Smooth muscle cell (in vitro differentiated cells): Measurements from ENCODE around the gene QKI. TPM values are rescaled to one million over a fixed set of nuclear protein-coding genes. Genes with fewer than 3 reads are reported as not detected.

Experiments
- DNase-seq: peaks from one replicate; lab custom pipeline; 2025; ENCODE audit not compliant: unreplicated experiment; lab: John Stamatoyannopoulos, UW
- H2AFZ ChIP-seq: fragments of 200-600 bp; sonication (generic); 2 replicates; pipeline ENCODE4 v1.6.0; 2016; ENCODE audit warnings: antibody characterized with exemption, low read depth, mild to moderate bottlenecking
- H3F3A ChIP-seq: fragments of 200-600 bp; sonication (generic); 2 replicates; pipeline ENCODE4 v1.6.0; 2017; ENCODE audit warnings: antibody characterized with exemption, low read depth
- H3K27ac ChIP-seq: fragments of 200-600 bp; sonication (generic); 2 replicates; pipeline ENCODE4 v1.5.1; 2016; ENCODE audit warnings: low read depth, mild to moderate bottlenecking
- H3K27me3 ChIP-seq: fragments of 200-600 bp; sonication (generic); 2 replicates; pipeline ENCODE4 v1.6.1; 2016; ENCODE audit warnings: low read depth, mild to moderate bottlenecking
- H3K36me3 ChIP-seq: fragments of 200-600 bp; sonication (generic); 2 replicates; pipeline ENCODE4 v1.5.1; 2016; ENCODE audit warnings: low read depth
- H3K4me1 ChIP-seq: fragments of 200-600 bp; sonication (generic); 2 replicates; pipeline ENCODE4 v1.5.1; 2016; ENCODE audit warnings: low read depth
- H3K4me2 ChIP-seq: fragments of 200-600 bp; sonication (generic); 2 replicates; pipeline ENCODE4 v1.6.0; 2016; ENCODE audit warnings: mild to moderate bottlenecking
- H3K4me3 ChIP-seq: fragments of 200-600 bp; sonication (generic); 2 replicates; pipeline ENCODE4 v1.5.1; 2016; ENCODE audit warnings: mild to moderate bottlenecking
- H3K79me2 ChIP-seq: fragments of 200-600 bp; sonication (generic); 2 replicates; pipeline ENCODE4 v1.6.0; 2016; ENCODE audit warnings: low read depth, mild to moderate bottlenecking
- H3K9ac ChIP-seq: fragments of 200-600 bp; sonication (generic); 2 replicates; pipeline ENCODE4 v1.6.0; 2016; ENCODE audit warnings: low read depth
- H3K9me3 ChIP-seq: fragments of 200-600 bp; sonication (generic); replicated peaks from 2 replicates; pipeline ENCODE4 v1.5.1; 2016; ENCODE audit warnings: low read depth
- H4K20me1 ChIP-seq: fragments of 200-600 bp; sonication (generic); 2 replicates; pipeline ENCODE4 v1.6.0; 2016; ENCODE audit warnings: low read depth
- CTCF ChIP-seq: fragments of 200-600 bp; sonication (generic); IDR thresholded peaks from 2 replicates; pipeline ENCODE4 v1.5.1; 2017; ENCODE audit warnings: borderline replicate concordance, mild to moderate bottlenecking, antibody characterized with exemption; ENCODE audit not compliant: insufficient read depth, poor library complexity, severe bottlenecking
- WGBS: methylation state at CpG from one replicate; pipeline ENCODE4 v1.1.7; 2016; ENCODE audit warnings: low lambda C conversion rate; 5-methylcytosine and 5-hydroxymethylcytosine counted together
- polyA plus RNA-seq: library from polyadenylated mRNA; unstranded; fragments of >200 nt; fragmentation: Nextera tagmentation; extraction: Ambion mirVana; gene quantifications from 2 replicates; pipeline ENCODE4 v1.2.1, GENCODE V29; 2016
- total RNA-seq: library from RNA; depleted of rRNA; stranded (reverse); fragments of >200 nt; gene quantifications from 2 replicates; pipeline ENCODE4 v1.2.3, GENCODE V29; 2014

The QKI gene
- total and polyA plus RNA-seq, 2 experiments from 2014 or later: 65.1 to 162 TPM

DNA sequence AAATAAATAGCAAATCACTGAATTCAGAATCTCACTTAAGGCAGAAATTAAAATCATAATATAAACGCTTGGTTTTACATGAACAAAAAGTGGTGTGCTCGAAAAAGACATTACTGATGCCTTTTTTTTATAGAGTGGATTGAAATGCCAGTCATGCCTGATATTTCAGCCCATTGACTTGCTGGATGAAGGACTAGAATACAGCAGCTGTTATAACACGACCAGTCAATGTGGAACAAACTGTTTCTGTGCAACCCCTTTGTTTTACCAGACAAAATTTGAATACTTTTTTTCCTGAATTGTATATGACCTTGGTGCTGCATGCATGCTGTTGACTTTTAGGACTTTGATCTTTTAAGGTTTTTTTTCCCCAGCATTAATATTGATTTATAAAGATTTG lies 150.0 kb downstream of the QKI start:
- no peaks in the 10 kb centered on the region for H3K4me1 ChIP-seq
- no peak overlapping the region for H3K27ac ChIP-seq
- H3K4me2 ChIP-seq: no peak overlapping the region
- H3K9ac ChIP-seq: no peak overlapping the region
- no peak for TF ChIP-seq CTCF
- H3K79me2 ChIP-seq: peaks cover 35% of the 10 kb centered on the region
- no peaks in the 10 kb centered on the region for H3K9me3 ChIP-seq
- no peak overlapping the region for H2AFZ ChIP-seq
- no peaks in the 10 kb centered on the region for H3K27me3 ChIP-seq
- H3F3A ChIP-seq: no peaks in the 10 kb centered on the region
- peaks cover 88% of the 10 kb centered on the region for H4K20me1 ChIP-seq
- WGBS: 96% methylated on average over 3 of the region's 3 CpGs
- peaks cover 16% of the 10 kb centered on the region for H3K36me3 ChIP-seq
- DNase-seq: no peak
- H3K4me3 ChIP-seq: no peak overlapping the region

- H2AFZ ChIP-seq: no peak overlapping the region
- no peaks in the 10 kb centered on the region for H3K27me3 ChIP-seq
- no peak overlapping the region for H3K4me2 ChIP-seq
- no peak for TF ChIP-seq CTCF
- no peak for DNase-seq
- H3K9ac ChIP-seq: no peak overlapping the region
- no peak overlapping the region for H3K27ac ChIP-seq
- H3K4me3 ChIP-seq: no peak overlapping the region
- H3K4me1 ChIP-seq: no peaks in the 10 kb centered on the region
- WGBS: 34% methylated on average over 4 of the region's 4 CpGs
- H4K20me1 ChIP-seq: peaks cover 87% of the 10 kb centered on the region
- peaks cover 16% of the 10 kb centered on the region for H3K36me3 ChIP-seq
- H3F3A ChIP-seq: no peaks in the 10 kb centered on the region
- no peaks in the 10 kb centered on the region for H3K9me3 ChIP-seq
- peaks cover 31% of the 10 kb centered on the region for H3K79me2 ChIP-seq
Observed at GRCh38 chr6:163565140-163565539, 150.6 kb downstream of the QKI start.

GRCh38 chr6:163566056-163566455 lies 151.5 kb downstream of the QKI start:
- Histone ChIP-seq H3F3A (no peaks in the 10 kb centered on the region), H3K27me3 (no peaks in the 10 kb centered on the region), H2AFZ (no peak overlapping the region), H3K27ac (no peak overlapping the region), H3K4me1 (no peaks in the 10 kb centered on the region), H3K4me2 (no peak overlapping the region), H4K20me1 (peaks cover 78% of the 10 kb centered on the region), H3K9me3 (no peaks in the 10 kb centered on the region), H3K4me3 (no peak overlapping the region), H3K9ac (no peak overlapping the region), H3K36me3 (peaks cover 16% of the 10 kb centered on the region), H3K79me2 (peaks cover 22% of the 10 kb centered on the region)
- no peak for DNase-seq
- WGBS: 70% methylated on average over 1 of the region's 1 CpG
- no peak for TF ChIP-seq CTCF

DNA sequence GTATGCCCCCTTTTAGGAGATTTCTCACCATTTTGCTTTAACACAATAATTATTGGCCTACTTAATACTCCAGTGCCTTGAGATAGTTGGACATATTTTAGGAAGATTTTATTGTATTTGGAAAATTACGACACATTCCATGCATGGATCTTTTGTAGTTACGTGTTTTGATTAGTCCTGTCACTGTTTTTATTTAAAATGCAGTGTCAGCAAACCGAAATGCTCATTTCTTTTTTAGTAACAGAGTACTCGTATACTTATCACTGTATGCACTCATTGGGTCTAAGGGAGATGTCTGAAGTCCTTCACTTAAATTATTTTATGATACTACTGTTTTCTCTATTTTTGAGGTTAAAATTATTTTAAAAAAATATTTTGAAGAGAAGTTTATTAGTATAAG lies 153.8 kb downstream of the QKI start:
- 98% methylated on average over 4 of the region's 4 CpGs for WGBS
- Histone ChIP-seq H3K9ac (no peak overlapping the region), H3K4me2 (no peak overlapping the region), H4K20me1 (peaks cover 61% of the 10 kb centered on the region), H3F3A (no peaks in the 10 kb centered on the region), H3K4me3 (no peak overlapping the region), H3K4me1 (peaks cover 11% of the 10 kb centered on the region), H2AFZ (no peak overlapping the region), H3K79me2 (peaks cover 15% of the 10 kb centered on the region), H3K27me3 (no peaks in the 10 kb centered on the region), H3K36me3 (peaks cover 16% of the 10 kb centered on the region), H3K27ac (no peak overlapping the region), H3K9me3 (no peaks in the 10 kb centered on the region)
- no peak for DNase-seq
- no peak for TF ChIP-seq CTCF
